Psoas muscle (tissue), 8 donors: Measurements from ENCODE around the gene TMA7. TPM values are rescaled to one million over a fixed set of nuclear protein-coding genes. Genes with fewer than 3 reads are reported as not detected.

Experiments
- ATAC-seq, 4 donors: fragments of 200-7000 bp; cut with Tn5 transposase; one replicate each; pipeline ENCODE4 v1.9.1; 2020; ENCODE audit warnings: moderate library complexity in 3 of 4, mild to moderate bottlenecking in 2 of 4
- DNase-seq, 2 donors: peaks; one replicate each; pipeline ENCODE4 v3.0.0-alpha.2; 2020
- H3K27ac ChIP-seq: fragments of 200-600 bp; one replicate; pipeline ENCODE4 v1.8.0; 2022
- H3K27me3 ChIP-seq, 3 donors: fragments of 200-600 bp in 1 of 3; one replicate each; pipeline versions ENCODE4 v1.6.1 to v1.8.0; 2013 to 2022; ENCODE audit warnings: low read length in 2 of 3, mild to moderate bottlenecking in 2 of 3, moderate library complexity in 1 of 3; ENCODE audit not compliant: insufficient read depth in 3 of 3
- H3K36me3 ChIP-seq, 2 donors: fragments of 200-600 bp in 1 of 2; one replicate each; pipeline versions ENCODE4 v1.6.1 to v1.8.0; 2013 to 2022; ENCODE audit warnings: low read depth in 1 of 2, mild to moderate bottlenecking in 1 of 2, moderate library complexity in 1 of 2; ENCODE audit not compliant: insufficient read depth in 1 of 2
- H3K4me1 ChIP-seq: fragments of 200-600 bp; one replicate; pipeline ENCODE4 v1.8.0; 2022
- H3K4me3 ChIP-seq: fragments of 200-600 bp; one replicate; pipeline ENCODE4 v1.8.0; 2022; ENCODE audit warnings: mild to moderate bottlenecking
- H3K9me3 ChIP-seq: fragments of 200-600 bp; one replicate; pipeline ENCODE4 v1.8.0; 2022
- CTCF ChIP-seq: fragments of 200-600 bp; IDR thresholded peaks from one replicate; pipeline ENCODE4 v1.8.0; 2022; ENCODE audit warnings: antibody characterized with exemption
- WGBS, 3 donors: extraction: QIAGEN DNeasy Blood & Tissue Kit; methylation state at CpG; one replicate each; pipeline versions ENCODE4 v1.1.6 to v1.1.7; 2013; 5-methylcytosine and 5-hydroxymethylcytosine counted together
- intact Hi-C, 2 donors: fragments of 100-400 bp; cut with DNase I; formaldehyde crosslinking; loops; one replicate each; pipeline versions ENCODE4 v1.11.0 to v1.14.2; 2022
- polyA plus RNA-seq, 3 donors: library from polyadenylated mRNA; stranded (reverse); fragments of 200-250 nt; gene quantifications; one replicate each; pipeline ENCODE4 v1.2.3, GENCODE V29; 2013
- total RNA-seq, 4 donors: library from RNA; stranded (reverse); fragmentation: NEBNext Ultra II Directional in 2 of 4; extraction: Animal tissue kit (Norgen Biotek cat#: 25700) in 2 of 4; gene quantifications; one replicate each; pipeline versions ENCODE4 v1.2.1 to v1.2.4, GENCODE V29; 2021 to 2023
- donor health status: healthy with polysubstance abuse.
- donor health status: DM: no; HTN: no; CAD: no; lungs with moderate emphysema.
- donor health status: Bipolar disorder and iron deficiency.
- donor health status: healthy.
- donor health status: DM: yes; HTN: yes; CAD: no.
- donor health status: DM: no; HTN: no; CAD: no.
- donor health status: DM: no; HTN: no; CAD: no.
- donor health status: DM: yes; HTN: yes; CAD: no.

TMA7 gene
- total and polyA plus RNA-seq, 7 donors: 156 to 342 (median 218) TPM

DNA sequence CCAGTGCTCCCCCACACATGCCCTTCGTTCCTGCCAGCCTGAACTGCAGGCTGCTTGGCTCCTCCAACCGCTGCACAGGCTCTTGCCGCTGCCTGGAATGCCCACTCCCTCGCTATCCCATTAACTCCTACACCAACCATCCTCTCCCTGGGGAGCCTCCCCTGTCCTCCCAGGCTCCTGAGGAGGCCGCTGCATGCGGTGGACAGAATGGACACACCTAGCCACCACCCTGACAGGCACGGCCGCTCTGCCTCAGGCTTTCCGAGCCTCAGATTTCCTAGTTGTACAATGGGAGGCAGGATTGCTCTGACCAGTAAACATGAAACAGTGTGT is 12.5 kb upstream of the TMA7 start:
- no peak overlapping the region for H3K27ac ChIP-seq
- intact Hi-C loops: no loop called here
- H3K9me3 ChIP-seq: no peaks in the 10 kb centered on the region
- H3K36me3 ChIP-seq: peaks cover 0 to 10% of the 10 kb centered on the region in 2 donors
- WGBS, 3 donors: 68 to 89% (median 74%) methylated on average over 9 of the region's 9 CpGs
- peak overlapping the region; percentile 84 for H3K4me3 ChIP-seq
- ATAC-seq (no peak), DNase-seq (no peak)
- H3K27me3 ChIP-seq: peaks cover 0 to 29% (median 4%) of the 10 kb centered on the region in 3 donors
- H3K4me1 ChIP-seq: peaks cover 4% of the 10 kb centered on the region
- no peak for TF ChIP-seq CTCF

- whole genome bisulfite sequencing, 3 donors: 59 to 76% (median 76%) methylated on average over 7 of the region's 7 CpGs
- TF ChIP-seq CTCF: no peak
- H3K36me3 ChIP-seq: peaks cover 0 to 15% of the 10 kb centered on the region in 2 donors
- no peak for DNase-seq
- intact Hi-C loops: no loop called here
- no peak overlapping the region for H3K27ac ChIP-seq
- H3K27me3 ChIP-seq: peaks cover 0 to 23% (median 4%) of the 10 kb centered on the region in 3 donors
- H3K4me3 ChIP-seq: peak overlapping the region; percentile 84
- peaks cover 4% of the 10 kb centered on the region for H3K4me1 ChIP-seq
- no peak for ATAC-seq
- H3K9me3 ChIP-seq: no peaks in the 10 kb centered on the region
These were observed 11.9 kb upstream of the TMA7 start for GRCh38 chr3:48428088-48428571.

GRCh38 chr3:48428572-48429316 is 11.3 kb upstream of the TMA7 start:
- intact Hi-C loops: no loop called here
- peaks cover 0 to 21% of the 10 kb centered on the region in 2 donors for H3K36me3 ChIP-seq
- no peak for TF ChIP-seq CTCF
- H3K9me3 ChIP-seq: no peaks in the 10 kb centered on the region
- peaks cover 0 to 22% (median 4%) of the 10 kb centered on the region in 3 donors for H3K27me3 ChIP-seq
- H3K4me1 ChIP-seq: peaks cover 4% of the 10 kb centered on the region
- H3K4me3 ChIP-seq: peak overlapping the region; percentile 84
- peak in 3 of 4 donors; percentile 10 to 66 (median 60) for ATAC-seq
- WGBS, 3 donors: 4 to 10% (median 7%) methylated on average over 34 to 60 of the region's 60 CpGs
- peak overlapping the region; percentile 46 for H3K27ac ChIP-seq
- DNase-seq: peak; percentile 47 to 71

- peak; percentile 63 to 76 for DNase-seq
- ATAC-seq: peak; percentile 60 to 76 (median 68)
- Histone ChIP-seq H3K4me3 (peak overlapping the region; percentile 84), H3K27ac (peak overlapping the region; percentile 46), H3K36me3 (peaks cover 3 to 27% of the 10 kb centered on the region in 2 donors), H3K9me3 (no peaks in the 10 kb centered on the region), H3K27me3 (peaks cover 0 to 17% (median 4%) of the 10 kb centered on the region in 3 donors), H3K4me1 (peaks cover 4% of the 10 kb centered on the region)
- TF ChIP-seq CTCF: no peak
- intact Hi-C loops: no loop called here
- 1% methylated on average over 37 to 86 of the region's 86 CpGs for WGBS, 3 donors
These were observed 10.6 kb upstream of the TMA7 start for GRCh38 chr3:48429317-48429959.
